Loucy (cell line): ENCODE measurements around the gene UBE2J2.

ENCODE experiments used
- H2AFZ ChIP-seq: fragments of 200-600 bp; sonication (generic); 2 replicates; pipeline ENCODE4 v1.6.0; 2016; ENCODE audit warnings: antibody characterized with exemption, mild to moderate bottlenecking, low read length, moderate library complexity
- H3F3A ChIP-seq: fragments of 200-600 bp; 2 replicates; pipeline ENCODE4 v1.6.0; 2016; ENCODE audit warnings: antibody characterized with exemption, low read depth, mild to moderate bottlenecking
- H3K27me3 ChIP-seq: fragments of 200-600 bp; sonication (generic); 2 replicates; pipeline ENCODE4 v1.6.1; 2014; ENCODE audit warnings: low read length, mild to moderate bottlenecking; ENCODE audit not compliant: insufficient read depth, poor library complexity, severe bottlenecking
- H3K36me3 ChIP-seq: fragments of 200-600 bp; sonication (generic); 2 replicates; pipeline ENCODE4 v1.6.1; 2016; ENCODE audit warnings: low read length; ENCODE audit not compliant: insufficient read depth
- H3K4me1 ChIP-seq: fragments of 200-600 bp; sonication (generic); 2 replicates; pipeline ENCODE4 v1.5.1; 2014; ENCODE audit warnings: low read length, mild to moderate bottlenecking; ENCODE audit not compliant: insufficient read depth, poor library complexity, severe bottlenecking
- H3K4me2 ChIP-seq: fragments of 200-600 bp; sonication (generic); 2 replicates; pipeline ENCODE4 v1.6.0; 2014; ENCODE audit warnings: antibody characterized with exemption, low read length, low read depth, mild to moderate bottlenecking; ENCODE audit not compliant: poor library complexity, severe bottlenecking
- H3K4me3 ChIP-seq: fragments of 200-600 bp; sonication (generic); 2 replicates; pipeline ENCODE4 v1.5.1; 2014; ENCODE audit warnings: low read length, mild to moderate bottlenecking, mixed read lengths; ENCODE audit not compliant: poor library complexity, severe bottlenecking
- H3K79me2 ChIP-seq: fragments of 200-600 bp; sonication (generic); 2 replicates; pipeline ENCODE4 v1.6.1; 2014; ENCODE audit warnings: low read length; ENCODE audit not compliant: insufficient read depth
- H3K9ac ChIP-seq: fragments of 200-600 bp; sonication (generic); 2 replicates; pipeline ENCODE4 v1.6.0; 2014; ENCODE audit warnings: mild to moderate bottlenecking, low read depth, low read length, moderate library complexity; ENCODE audit not compliant: poor library complexity, severe bottlenecking
- H3K9me2 ChIP-seq: fragments of 200-600 bp; sonication (generic); replicated peaks from 2 replicates; pipeline ENCODE4 v1.6.1; 2016; ENCODE audit warnings: low read depth, low read length, mixed read lengths
- H3K9me3 ChIP-seq: fragments of 200-600 bp; sonication (generic); 2 replicates; pipeline ENCODE4 v1.6.1; 2014; ENCODE audit warnings: mild to moderate bottlenecking, antibody characterized with exemption, low read length, low read depth; ENCODE audit not compliant: insufficient read depth
- H4K20me1 ChIP-seq: fragments of 200-600 bp; sonication (generic); 2 replicates; pipeline ENCODE4 v1.6.0; 2014; ENCODE audit warnings: antibody characterized with exemption, low read length, mild to moderate bottlenecking; ENCODE audit not compliant: insufficient read depth, poor library complexity, severe bottlenecking
- CTCF ChIP-seq: fragments of 200-600 bp; sonication (generic); conservative IDR thresholded peaks from 2 replicates; pipeline ENCODE4 v1.5.1; 2014; ENCODE audit warnings: mild to moderate bottlenecking, antibody characterized with exemption, low read length
- EZH2phosphoT487 ChIP-seq: fragments of 200-600 bp; IDR thresholded peaks from 2 replicates; pipeline ENCODE4 v1.6.1; 2018; ENCODE audit warnings: antibody characterized with exemption, mild to moderate bottlenecking, moderate library complexity, borderline replicate concordance

Gene UBE2J2

GRCh38 chr1:1244192-1244811 lies 29.4 kb downstream of the UBE2J2 start:
- Histone ChIP-seq H3K4me3 (no peak overlapping the region), H2AFZ (no peak overlapping the region), H3K79me2 (no peaks in the 10 kb centered on the region), H3K9me3 (no peaks in the 10 kb centered on the region), H3F3A (no peaks in the 10 kb centered on the region), H3K9me2 (no peaks in the 10 kb centered on the region), H3K4me1 (no peaks in the 10 kb centered on the region), H3K9ac (no peak overlapping the region), H3K27me3 (no peaks in the 10 kb centered on the region), H3K36me3 (no peaks in the 10 kb centered on the region), H4K20me1 (no peaks in the 10 kb centered on the region), H3K4me2 (no peak overlapping the region)
- no peak for TF ChIP-seq EZH2phosphoT487
- no peak for TF ChIP-seq CTCF

- no peak overlapping the region for H3K4me2 ChIP-seq
- H4K20me1 ChIP-seq = no peaks in the 10 kb centered on the region
- H3K4me3 ChIP-seq = no peak overlapping the region
- no peaks in the 10 kb centered on the region for H3K79me2 ChIP-seq
- H3K9me3 ChIP-seq = no peaks in the 10 kb centered on the region
- H3K27me3 ChIP-seq = no peaks in the 10 kb centered on the region
- H3K9me2 ChIP-seq = no peaks in the 10 kb centered on the region
- no peaks in the 10 kb centered on the region for H3F3A ChIP-seq
- no peak for TF ChIP-seq CTCF
- TF ChIP-seq EZH2phosphoT487 = no peak
- no peaks in the 10 kb centered on the region for H3K36me3 ChIP-seq
- H2AFZ ChIP-seq = no peak overlapping the region
- no peaks in the 10 kb centered on the region for H3K4me1 ChIP-seq
- H3K9ac ChIP-seq = no peak overlapping the region
These were observed 29.9 kb downstream of the UBE2J2 start for GRCh38 chr1:1243807-1244191.

- H2AFZ ChIP-seq = no peak overlapping the region
- H3K4me1 ChIP-seq = no peaks in the 10 kb centered on the region
- H3K9me2 ChIP-seq = no peaks in the 10 kb centered on the region
- H3K9me3 ChIP-seq = no peaks in the 10 kb centered on the region
- no peaks in the 10 kb centered on the region for H4K20me1 ChIP-seq
- no peaks in the 10 kb centered on the region for H3K27me3 ChIP-seq
- H3K9ac ChIP-seq = no peak overlapping the region
- no peak overlapping the region for H3K4me3 ChIP-seq
- no peak for TF ChIP-seq CTCF
- no peak for TF ChIP-seq EZH2phosphoT487
- H3F3A ChIP-seq = no peaks in the 10 kb centered on the region
- H3K79me2 ChIP-seq = no peaks in the 10 kb centered on the region
- H3K4me2 ChIP-seq = no peak overlapping the region
- no peaks in the 10 kb centered on the region for H3K36me3 ChIP-seq
These were observed 30.4 kb downstream of the UBE2J2 start for GRCh38 chr1:1243266-1243660.
